Cortex of kidney (tissue), 1 donor: ENCODE results near the gene BMP6.

Experiments used
- DNase-seq: peaks from one replicate; lab custom pipeline; 2025; lab: John Stamatoyannopoulos, UW

The BMP6 gene

GRCh38 chr6:7725849-7726415 lies at the start of gene BMP6:
BMP6 (plus strand) TSS chr6:7726099; CDS start chr6:7726956, 857 bp downstream.
- no peak for DNase-seq

- no peak for DNase-seq
Observed at GRCh38 chr6:7677229-7677628, 48.7 kb upstream of the BMP6 start.

GRCh38 chr6:7680393-7681075 lies 45.4 kb upstream of the BMP6 start:
- DNase-seq, result no peak

GRCh38 chr6:7681449-7681848 lies 44.5 kb upstream of the BMP6 start:
- DNase-seq, result no peak

DNA sequence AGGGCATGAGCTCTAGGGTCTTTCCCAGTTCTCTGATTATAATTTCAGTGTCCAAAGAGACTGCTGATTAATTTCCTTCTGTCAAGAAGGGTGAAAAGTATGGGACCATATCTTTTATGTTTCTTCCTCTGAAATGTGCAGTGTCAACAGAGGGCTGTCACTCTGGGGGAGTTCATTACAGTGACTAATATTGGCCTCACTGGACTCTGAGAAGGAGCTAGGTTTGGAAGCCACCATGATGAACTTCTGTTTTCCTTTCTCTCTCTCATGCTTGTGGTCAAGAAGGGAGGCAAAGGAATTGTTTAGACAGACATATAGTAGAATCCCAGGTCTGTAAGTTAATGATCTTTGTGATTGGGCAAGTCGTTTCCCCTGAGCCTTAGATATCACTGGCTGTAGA lies 41.8 kb upstream of the BMP6 start:
- DNase-seq, result no peak

- no peak for DNase-seq
Observed at GRCh38 chr6:7684843-7685242, 41.1 kb upstream of the BMP6 start.

DNA sequence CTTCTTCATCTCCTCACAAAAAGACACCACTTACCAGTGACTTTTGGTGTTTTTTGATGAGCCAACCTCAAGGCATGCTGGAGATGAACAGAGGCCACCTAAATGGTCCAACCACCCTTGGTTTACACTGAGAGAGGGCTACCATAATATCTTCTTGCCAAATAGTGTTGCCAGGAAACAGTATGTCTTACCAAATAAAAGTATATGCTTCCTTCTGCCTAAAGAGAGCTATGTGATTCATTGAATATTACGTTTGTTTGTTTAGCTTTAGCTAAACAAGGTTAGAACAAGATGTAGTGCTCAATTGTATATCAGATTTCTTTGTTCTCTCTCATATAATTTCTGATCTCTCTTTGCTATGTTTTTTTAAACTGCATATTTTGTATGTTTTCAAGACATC lies 40.6 kb upstream of the BMP6 start:
- no peak for DNase-seq

DNA sequence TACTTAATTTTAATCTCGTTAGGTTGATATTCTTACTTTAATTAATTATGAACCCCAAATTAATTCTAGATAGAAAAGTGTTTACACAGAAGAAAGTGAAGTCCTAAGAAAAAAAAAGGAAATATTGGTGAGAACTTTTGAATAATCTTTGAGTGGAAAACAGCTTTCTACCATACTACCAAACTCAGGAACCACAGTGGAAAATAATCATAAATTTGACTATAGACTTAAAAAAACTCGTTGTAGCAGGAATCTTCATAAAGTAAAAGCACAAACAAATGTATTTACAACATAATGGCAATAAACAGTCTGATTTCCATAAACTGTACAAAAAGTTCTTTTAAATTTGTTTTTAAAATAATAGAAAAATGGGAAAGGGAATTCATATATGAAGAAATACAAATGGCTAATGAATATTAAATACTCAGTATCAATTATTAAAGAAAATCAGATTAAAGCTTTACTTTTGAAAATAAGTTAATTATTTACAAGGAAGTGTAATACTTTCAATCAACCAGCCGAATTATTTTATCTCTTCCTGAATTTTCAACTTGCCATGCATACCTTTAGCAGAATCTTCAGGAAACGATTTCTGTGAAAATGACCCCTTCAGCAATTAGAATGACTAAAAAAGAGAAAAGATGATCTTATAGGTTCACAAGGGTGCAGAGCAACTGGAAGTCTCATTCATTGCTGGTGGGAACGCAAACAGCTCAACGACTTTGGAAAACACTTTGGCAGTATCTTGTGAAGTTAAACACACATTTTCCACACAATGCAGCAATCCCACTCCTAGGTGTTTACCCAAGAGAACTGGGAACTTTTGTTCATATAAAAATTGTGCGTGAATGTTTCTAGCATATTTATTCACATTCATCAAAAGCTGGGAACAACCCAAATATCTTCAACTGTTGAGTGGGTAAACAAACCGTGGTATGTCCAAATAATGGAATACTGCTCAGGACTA lies 38.5 kb upstream of the BMP6 start:
- no peak for DNase-seq

GRCh38 chr6:7691021-7691420 lies 34.9 kb upstream of the BMP6 start:
- no peak for DNase-seq

- no peak for DNase-seq
Observed at GRCh38 chr6:7691675-7692452, 34.0 kb upstream of the BMP6 start.

DNA sequence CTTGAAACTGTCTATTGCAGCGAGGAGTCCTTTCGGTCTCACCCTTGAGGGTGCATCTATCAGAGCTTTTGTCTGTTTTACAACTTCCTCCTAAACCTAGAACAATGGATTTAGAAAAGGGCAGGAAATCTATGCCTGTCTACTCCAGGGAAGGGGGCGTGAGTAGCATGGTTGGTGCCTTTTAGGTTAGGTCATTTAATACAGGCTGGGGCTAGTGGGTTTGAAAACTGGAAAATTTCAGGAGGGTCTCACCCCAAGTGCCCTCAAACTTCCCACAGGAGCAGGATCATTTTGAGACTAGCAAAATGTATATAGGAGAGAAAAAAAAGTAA lies 33.5 kb upstream of the BMP6 start:
- no peak for DNase-seq

GRCh38 chr6:7693827-7694226 lies 32.1 kb upstream of the BMP6 start:
- DNase-seq, result no peak

- no peak for DNase-seq
Observed at GRCh38 chr6:7696061-7696460, 29.8 kb upstream of the BMP6 start.

DNA sequence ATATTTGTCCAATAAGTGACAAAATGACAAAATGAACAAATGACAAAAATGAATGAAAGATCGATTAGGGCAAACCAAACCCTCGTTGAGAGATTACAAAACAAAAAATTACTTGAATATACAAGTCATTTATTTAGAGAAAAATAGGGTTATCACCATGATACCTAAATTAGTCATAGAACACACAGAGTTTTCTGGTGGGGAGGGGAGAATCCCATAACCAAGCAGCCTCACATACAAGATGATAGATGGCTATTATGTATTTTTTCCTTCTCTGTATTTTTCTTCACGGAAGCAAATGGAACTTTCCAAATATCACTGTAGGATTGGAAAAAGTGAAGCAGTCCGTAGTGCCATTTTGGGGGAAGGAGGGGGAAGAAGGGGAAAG lies 28.5 kb upstream of the BMP6 start:
- DNase-seq, result no peak

GRCh38 chr6:7697820-7698623 lies 27.9 kb upstream of the BMP6 start:
- no peak for DNase-seq

GRCh38 chr6:7701212-7701834 lies 24.6 kb upstream of the BMP6 start:
- DNase-seq, result no peak

GRCh38 chr6:7703148-7703680 lies 22.7 kb upstream of the BMP6 start:
- DNase-seq, result no peak

DNA sequence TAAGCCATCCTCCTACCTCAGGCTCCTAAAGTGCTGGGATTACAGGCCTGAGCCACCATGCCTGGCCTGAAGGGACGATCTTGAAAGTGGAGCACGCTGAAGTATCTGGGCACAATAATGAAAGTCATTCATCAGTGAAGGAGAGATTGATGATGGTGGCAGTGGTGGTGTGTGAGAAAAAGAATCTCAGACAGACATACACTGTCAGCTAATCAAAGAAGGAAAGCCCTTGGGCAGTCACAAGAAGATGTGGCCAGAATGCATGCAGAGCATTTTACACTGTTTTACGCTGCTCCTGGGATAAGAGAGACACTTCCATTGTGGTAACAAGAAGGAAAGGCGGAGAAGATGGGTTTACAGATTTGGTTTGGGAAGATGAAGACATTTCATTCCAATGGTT lies 20.4 kb upstream of the BMP6 start:
- no peak for DNase-seq

DNA sequence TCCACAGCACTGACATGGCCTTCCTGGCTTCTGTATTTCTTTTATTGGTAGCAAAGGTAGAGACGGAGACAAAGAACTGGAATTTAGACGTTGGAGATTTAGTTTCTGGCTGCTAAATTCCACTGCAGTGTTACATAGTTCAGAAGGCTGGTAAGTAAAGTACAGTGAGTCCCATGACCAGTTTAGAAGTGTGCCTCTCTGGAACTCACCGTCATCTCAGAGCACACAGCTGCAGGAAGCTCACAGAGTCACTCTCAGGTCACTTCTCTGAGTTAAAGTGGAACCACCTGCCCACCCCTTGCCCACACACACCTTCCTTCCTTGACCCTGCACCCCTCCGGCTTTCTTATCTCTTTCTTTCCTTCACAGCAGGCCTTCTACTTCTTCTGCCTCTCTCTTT lies 19.6 kb upstream of the BMP6 start:
- no peak for DNase-seq

DNA sequence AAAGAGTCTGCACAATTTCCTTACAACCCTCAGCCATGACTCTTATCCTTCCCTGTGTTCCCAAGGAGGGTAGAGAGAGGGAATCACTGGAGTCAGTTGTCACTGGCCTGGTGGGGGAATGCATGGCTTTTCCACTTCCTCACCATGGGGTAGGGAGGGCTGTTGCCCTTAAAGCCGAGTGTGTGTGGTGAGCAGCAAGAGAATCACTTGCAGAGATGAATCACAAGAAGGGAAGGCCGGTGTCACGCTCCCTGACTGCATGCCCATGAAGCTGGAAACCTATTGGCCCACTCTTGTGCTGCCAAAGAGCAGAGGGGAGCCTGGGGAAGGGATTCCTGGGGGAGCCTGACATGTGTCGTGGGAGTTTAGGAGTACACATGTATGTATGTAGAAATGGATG lies 18.1 kb upstream of the BMP6 start:
- DNase-seq, result no peak

DNA sequence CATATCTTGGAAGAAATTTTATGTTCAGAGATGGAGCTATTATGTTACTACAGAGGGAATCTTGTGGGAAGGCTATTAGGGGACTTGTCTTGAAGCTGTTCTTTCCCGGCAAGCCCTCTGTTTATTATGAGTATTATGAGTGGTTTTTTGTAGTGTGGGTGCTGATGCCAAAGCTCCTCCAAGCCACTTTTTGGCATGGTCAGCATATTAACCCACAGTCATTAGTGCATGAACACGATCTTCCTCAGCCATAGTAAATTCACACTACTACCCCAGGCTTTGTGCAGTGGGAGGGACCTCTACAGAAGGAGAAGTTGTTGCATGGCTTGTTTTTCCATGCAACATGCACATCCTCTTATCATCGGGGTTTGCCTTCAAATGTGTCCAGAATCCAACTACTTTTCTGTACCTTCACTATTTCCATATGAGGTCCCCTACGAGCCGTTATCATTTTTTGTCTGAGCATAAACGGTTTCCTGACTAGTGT lies 6.5 kb upstream of the BMP6 start:
- DNase-seq, result no peak
